Activated gamma-delta T cell treated with Interleukin-2 at 50 U/mL for 16 hours (primary cell): ENCODE data around the gene FOXD4.
"Not testable (repeated sequence)": the region's sequence is repeated elsewhere in the genome, so short reads cannot be mapped to it uniquely, and the experiment has no call there.

Experiments used
- DNase-seq: peaks from one replicate; pipeline ENCODE4 v3.0.0-alpha.2; 2020

The FOXD4 gene

DNA sequence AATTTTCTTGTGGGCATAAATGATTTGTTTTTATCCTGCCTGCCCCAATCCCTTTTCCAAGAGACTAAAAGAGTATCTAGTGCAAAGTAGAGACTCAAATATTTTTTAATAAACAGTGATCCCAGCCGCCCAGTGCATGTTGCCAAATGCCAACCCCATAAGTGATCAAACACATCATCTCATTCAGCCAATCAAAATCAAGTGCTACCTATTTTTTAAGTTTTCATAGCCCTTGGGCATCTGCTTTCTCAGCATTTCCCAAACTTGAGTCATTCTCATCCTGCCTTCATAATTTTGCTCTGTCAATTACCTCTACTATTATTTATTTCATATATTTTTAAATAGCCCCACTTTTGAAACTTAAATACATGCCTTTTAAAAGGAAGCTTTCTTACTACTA lies 27.4 kb downstream of the FOXD4 start:
- not testable (repeated sequence) for DNase-seq

DNA sequence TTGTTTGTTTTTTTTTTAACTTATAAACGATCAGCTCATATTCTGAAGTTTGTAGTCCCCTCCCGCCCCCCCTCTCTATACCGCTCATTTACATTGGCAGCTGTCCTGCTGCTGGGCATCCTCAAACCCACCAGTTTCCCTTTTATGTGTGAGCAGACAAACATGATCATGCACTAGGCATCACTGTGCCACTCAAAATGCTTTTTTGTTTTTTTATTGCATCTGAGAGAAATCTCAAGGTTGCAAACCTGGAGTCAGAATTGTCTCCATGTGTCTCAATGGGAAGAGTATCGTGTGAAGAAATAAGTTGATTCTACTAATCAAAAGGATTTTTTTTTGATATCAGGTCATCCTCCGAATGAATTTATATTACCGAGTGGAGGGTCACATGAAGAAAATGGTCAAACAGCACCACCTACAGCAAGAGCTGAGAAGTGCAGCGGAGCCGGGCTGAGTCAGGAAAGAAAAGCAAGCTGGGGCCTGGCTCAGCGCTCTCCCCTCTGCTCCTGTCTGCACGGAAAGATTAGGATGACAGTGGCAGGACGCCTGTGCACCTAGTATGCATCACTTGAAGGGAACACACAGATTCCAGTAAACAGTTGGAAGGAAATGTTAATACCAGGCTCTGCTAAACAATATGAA lies 29.7 kb downstream of the FOXD4 start:
- DNase-seq = not testable (repeated sequence)

DNA sequence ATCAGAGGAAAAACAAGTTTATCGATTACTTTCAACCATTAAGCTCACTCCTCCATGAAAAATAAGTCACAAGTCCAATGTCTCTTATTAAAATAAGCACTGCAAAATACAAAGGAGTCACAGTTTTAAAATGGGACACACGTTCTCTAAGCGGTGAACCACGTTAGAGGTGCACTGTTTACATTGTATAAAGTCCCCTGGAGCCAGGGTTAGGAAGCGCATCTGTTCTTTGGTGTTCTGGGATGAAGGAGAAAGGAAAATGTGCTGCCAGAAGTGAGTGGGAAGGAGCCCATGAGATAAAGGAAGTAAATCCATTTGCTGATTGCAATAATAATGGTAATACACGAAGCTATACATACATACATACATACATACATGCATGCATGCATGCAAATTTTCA lies 30.4 kb downstream of the FOXD4 start:
- not testable (repeated sequence) for DNase-seq

DNA sequence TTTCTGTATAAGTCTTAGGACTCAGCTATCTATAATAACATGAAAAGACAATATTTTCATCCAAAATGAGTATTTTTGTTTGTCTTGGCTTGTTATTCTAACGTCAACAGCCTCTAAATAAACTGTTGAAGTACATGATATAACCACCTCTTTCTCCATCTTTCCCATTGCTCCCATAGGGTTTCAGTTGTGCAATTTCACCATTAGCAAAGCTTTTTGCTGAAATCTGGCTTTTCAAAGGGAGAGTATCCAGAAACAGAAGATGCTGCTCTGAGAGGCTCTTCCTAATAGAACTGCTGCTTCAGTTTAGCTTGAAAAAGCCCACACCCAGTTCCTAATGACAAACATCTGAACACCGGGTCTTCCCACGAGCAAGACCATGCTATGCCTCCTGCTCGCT lies 31.1 kb downstream of the FOXD4 start:
- not testable (repeated sequence) for DNase-seq

DNA sequence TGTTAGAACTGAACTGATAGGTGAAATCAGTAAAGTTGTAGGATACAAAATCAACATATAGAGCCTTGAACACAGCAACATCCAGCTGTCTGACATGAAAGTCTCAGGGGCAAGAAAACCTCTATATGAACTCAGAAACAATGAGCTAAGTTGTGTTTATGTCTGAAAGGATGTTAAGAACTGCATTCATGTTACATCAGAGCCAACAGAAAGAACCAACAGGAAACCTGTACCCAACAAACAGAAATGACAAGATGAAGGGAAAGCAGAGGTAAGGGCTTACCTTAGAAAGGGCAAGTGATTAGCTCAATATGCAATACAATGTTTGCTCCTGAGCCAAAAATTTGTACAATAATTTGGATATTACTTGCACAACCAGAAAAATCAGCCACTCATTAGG lies 31.5 kb downstream of the FOXD4 start:
- not testable (repeated sequence) for DNase-seq

DNA sequence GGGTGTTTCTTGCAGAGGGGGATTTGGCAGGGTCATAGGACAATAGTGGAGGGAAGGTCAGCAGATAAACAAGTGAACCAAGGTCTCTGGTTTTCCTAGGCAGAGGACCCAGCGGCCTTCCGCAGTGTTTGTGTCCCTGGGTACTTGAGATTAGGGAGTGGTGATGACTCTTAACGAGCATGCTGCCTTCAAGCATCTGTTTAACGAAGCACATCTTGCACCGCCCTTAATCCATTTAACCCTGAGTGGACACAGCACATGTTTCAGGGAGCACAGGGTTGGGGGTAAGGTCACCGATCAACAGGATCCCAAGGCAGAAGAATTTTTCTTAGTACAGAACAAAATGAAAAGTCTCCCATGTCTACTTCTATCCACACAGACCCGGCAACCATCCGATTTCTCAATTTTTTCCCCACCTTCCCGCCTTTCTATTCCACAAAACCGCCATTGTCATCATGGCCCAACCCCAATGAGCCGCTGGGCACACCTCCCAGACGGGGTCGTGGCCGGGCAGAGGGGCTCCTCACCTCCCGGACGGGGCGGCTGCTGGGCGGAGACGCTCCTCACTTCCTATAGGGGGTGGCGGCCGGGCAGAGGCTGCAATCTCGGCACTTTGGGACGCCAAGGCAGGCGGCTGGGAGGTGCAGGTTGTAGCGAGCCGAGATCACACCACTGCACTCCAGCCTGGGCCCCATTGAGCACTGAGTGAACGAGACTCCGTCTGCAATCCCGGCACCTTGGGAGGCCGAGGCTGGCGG lies 35.1 kb downstream of the FOXD4 start:
- not testable (repeated sequence) for DNase-seq

DNA sequence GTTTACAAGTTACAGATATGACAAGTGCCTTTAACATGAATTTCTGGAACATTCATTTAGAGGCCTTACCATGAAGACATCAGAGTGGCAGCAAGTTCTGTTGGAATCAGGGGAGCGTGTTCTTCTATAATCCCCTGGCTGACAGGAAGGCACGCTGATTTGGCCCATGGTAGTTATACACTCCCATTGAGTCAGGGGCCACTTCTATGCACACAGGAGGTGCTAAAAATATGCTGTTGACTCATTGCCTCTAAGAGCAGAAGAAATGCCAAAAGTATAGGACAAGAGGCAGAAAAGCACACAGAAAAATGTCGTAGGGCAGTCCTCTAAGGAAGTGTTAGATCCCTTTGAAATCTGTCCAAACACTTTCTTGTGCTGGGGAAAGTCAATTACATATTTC lies 39.9 kb downstream of the FOXD4 start:
- DNase-seq = not testable (repeated sequence)

DNA sequence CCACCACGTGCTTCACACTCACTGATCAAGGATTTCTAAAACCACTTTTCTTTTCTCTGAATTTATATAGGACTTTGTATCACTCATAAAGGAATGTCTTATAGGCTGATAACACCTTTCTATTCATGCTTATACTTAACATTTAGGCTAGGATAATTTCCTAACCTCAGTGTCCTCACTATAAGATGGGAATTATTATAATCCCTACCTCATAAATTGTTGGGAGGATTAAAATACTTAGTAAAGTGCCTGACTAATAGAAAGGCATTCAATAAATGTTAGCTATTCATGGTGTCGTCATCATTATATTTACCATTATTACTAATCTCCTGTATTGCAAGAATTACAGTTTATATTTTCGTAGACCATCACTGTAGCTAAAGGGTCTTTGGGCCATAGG lies 41.8 kb downstream of the FOXD4 start:
- DNase-seq = not testable (repeated sequence)

DNA sequence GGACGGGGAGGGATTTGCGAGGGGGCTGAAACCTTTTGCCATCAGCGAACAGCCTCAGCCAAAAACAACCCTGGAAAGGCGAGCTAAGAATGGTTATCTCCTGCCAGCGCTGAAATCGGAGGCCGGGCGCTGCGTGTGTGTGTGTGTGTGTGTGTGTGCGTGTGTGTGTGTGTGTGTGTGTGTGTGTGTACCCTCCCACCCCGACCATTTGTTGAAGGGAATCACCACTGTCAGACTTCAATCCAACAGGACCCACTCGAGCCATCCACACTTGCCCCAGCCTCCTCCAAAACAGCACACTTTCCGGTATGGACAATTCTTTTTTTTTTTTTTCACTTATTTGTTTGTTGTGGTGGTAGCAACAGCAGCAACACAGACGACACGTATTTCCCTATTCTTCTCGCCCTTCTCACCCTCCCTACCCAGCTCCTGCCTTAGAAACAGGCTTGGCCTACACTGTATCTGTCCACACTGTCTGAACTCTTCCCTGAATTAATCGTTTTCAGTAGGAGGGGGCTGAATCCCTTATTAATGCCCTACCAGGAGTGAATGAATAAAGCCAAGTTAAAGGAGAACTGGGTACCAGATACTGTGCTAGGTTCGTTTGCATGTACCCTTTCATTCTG lies 44.2 kb downstream of the FOXD4 start:
- not testable (repeated sequence) for DNase-seq

DNA sequence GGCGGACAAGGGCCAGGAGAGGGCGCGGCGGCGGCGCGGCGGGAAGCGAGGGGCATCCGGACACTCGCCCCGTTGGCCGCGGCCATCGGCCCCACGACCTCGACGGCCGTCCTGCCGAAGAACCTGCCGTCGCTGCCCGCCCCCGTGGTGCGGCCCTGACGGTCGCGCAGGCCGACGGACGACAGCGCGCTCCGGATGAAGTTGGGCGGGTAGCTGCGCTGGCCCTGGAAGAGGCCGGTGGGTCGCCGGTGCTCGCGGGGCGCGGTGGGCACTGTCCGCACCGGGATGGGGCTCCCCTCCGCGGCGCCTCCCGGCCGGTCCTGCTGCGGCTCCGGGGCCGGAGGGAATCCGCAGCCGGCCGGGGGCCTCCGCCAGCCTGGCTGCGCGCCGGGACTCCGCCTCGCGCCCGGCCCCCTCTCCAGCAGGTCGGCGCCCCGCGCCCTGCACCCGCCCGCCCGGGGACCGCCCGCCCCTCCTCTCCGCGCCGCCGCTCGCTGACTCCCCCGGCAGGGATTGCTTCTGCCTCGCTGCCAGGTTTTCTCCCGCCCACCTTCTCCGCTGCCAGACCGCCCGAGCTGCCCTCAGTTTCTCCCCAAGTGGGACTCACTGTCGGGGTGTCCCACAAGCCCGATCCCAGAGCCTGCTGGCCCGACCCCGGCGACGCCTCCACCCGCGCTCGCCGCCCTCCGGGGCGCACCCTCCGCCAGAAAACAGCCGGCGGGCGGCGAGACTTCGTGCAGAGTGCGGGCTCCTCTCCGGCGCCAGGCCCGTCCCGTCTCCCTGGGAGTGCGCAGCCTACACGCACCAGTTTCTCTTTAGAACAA lies 44.9 kb downstream of the FOXD4 start:
- not testable (repeated sequence) for DNase-seq
